Psoas muscle (tissue), 8 donors: ENCODE data around the gene CTNND2. TPM values are rescaled to one million over a fixed set of nuclear protein-coding genes. Genes with fewer than 3 reads are reported as not detected.

Experiments used
- ATAC-seq, 4 donors: fragments of 200-7000 bp; cut with Tn5 transposase; one replicate each; pipeline ENCODE4 v1.9.1; 2020; ENCODE audit warnings: moderate library complexity in 3 of 4, mild to moderate bottlenecking in 2 of 4
- DNase-seq, 2 donors: peaks; one replicate each; pipeline ENCODE4 v3.0.0-alpha.2; 2020
- H3K27ac ChIP-seq: fragments of 200-600 bp; one replicate; pipeline ENCODE4 v1.8.0; 2022
- H3K27me3 ChIP-seq, 3 donors: fragments of 200-600 bp in 1 of 3; one replicate each; pipeline versions ENCODE4 v1.6.1 to v1.8.0; 2013 to 2022; ENCODE audit warnings: low read length in 2 of 3, mild to moderate bottlenecking in 2 of 3, moderate library complexity in 1 of 3; ENCODE audit not compliant: insufficient read depth in 3 of 3
- H3K36me3 ChIP-seq, 2 donors: fragments of 200-600 bp in 1 of 2; one replicate each; pipeline versions ENCODE4 v1.6.1 to v1.8.0; 2013 to 2022; ENCODE audit warnings: low read depth in 1 of 2, mild to moderate bottlenecking in 1 of 2, moderate library complexity in 1 of 2; ENCODE audit not compliant: insufficient read depth in 1 of 2
- H3K4me1 ChIP-seq: fragments of 200-600 bp; one replicate; pipeline ENCODE4 v1.8.0; 2022
- H3K4me3 ChIP-seq: fragments of 200-600 bp; one replicate; pipeline ENCODE4 v1.8.0; 2022; ENCODE audit warnings: mild to moderate bottlenecking
- H3K9me3 ChIP-seq: fragments of 200-600 bp; one replicate; pipeline ENCODE4 v1.8.0; 2022
- CTCF ChIP-seq: fragments of 200-600 bp; IDR thresholded peaks from one replicate; pipeline ENCODE4 v1.8.0; 2022; ENCODE audit warnings: antibody characterized with exemption
- WGBS, 3 donors: extraction: QIAGEN DNeasy Blood & Tissue Kit; methylation state at CpG; one replicate each; pipeline versions ENCODE4 v1.1.6 to v1.1.7; 2013; 5-methylcytosine and 5-hydroxymethylcytosine counted together
- intact Hi-C, 2 donors: fragments of 100-400 bp; cut with DNase I; formaldehyde crosslinking; loops; one replicate each; pipeline versions ENCODE4 v1.11.0 to v1.14.2; 2022
- polyA plus RNA-seq, 3 donors: library from polyadenylated mRNA; stranded (reverse); fragments of 200-250 nt; gene quantifications; one replicate each; pipeline ENCODE4 v1.2.3, GENCODE V29; 2013
- total RNA-seq, 4 donors: library from RNA; stranded (reverse); fragmentation: NEBNext Ultra II Directional in 2 of 4; extraction: Animal tissue kit (Norgen Biotek cat#: 25700) in 2 of 4; gene quantifications; one replicate each; pipeline versions ENCODE4 v1.2.1 to v1.2.4, GENCODE V29; 2021 to 2023
- donor health status: healthy with polysubstance abuse.
- donor health status: DM: no; HTN: no; CAD: no; lungs with moderate emphysema.
- donor health status: Bipolar disorder and iron deficiency.
- donor health status: healthy.
- donor health status: DM: yes; HTN: yes; CAD: no.
- donor health status: DM: no; HTN: no; CAD: no.
- donor health status: DM: no; HTN: no; CAD: no.
- donor health status: DM: yes; HTN: yes; CAD: no.

CTNND2 gene
- total and polyA plus RNA-seq, 7 donors, result 0.09 to 0.14 (median 0.13) TPM; not detected in 4

GRCh38 chr5:11658376-11658775, 245.9 kb downstream of the CTNND2 start:
- Histone ChIP-seq H3K9me3 (no peaks in the 10 kb centered on the region), H3K4me3 (no peak overlapping the region), H3K4me1 (no peaks in the 10 kb centered on the region), H3K27ac (no peak overlapping the region), H3K36me3 (no peaks in the 10 kb centered on the region), H3K27me3 (no peaks in the 10 kb centered on the region)
- DNase-seq (no peak), ATAC-seq (no peak)
- no peak for TF ChIP-seq CTCF
- intact Hi-C loops, result no loop called here
- WGBS, 3 donors, result 39 to 48% (median 46%) methylated on average over 5 of the region's 5 CpGs

GRCh38 chr5:11656916-11657315, 247.3 kb downstream of the CTNND2 start:
- Histone ChIP-seq H3K36me3 (no peaks in the 10 kb centered on the region), H3K4me1 (no peaks in the 10 kb centered on the region), H3K27me3 (no peaks in the 10 kb centered on the region), H3K9me3 (no peaks in the 10 kb centered on the region), H3K4me3 (no peak overlapping the region), H3K27ac (no peak overlapping the region)
- intact Hi-C loops, result no loop called here
- TF ChIP-seq CTCF, result no peak
- no peak for ATAC-seq
- DNase-seq, result no peak
- 74 to 82% (median 81%) methylated on average over 4 of the region's 4 CpGs for WGBS, 3 donors

GRCh38 chr5:11655681-11656080, 248.6 kb downstream of the CTNND2 start:
- TF ChIP-seq CTCF, result no peak
- Histone ChIP-seq H3K9me3 (no peaks in the 10 kb centered on the region), H3K4me1 (no peaks in the 10 kb centered on the region), H3K4me3 (no peak overlapping the region), H3K36me3 (no peaks in the 10 kb centered on the region), H3K27ac (no peak overlapping the region), H3K27me3 (no peaks in the 10 kb centered on the region)
- intact Hi-C loops, result no loop called here
- DNase-seq (no peak), ATAC-seq (no peak)
- WGBS, 3 donors, result 88 to 95% (median 89%) methylated on average over 4 of the region's 4 CpGs

- H3K36me3 ChIP-seq, result no peaks in the 10 kb centered on the region
- H3K27ac ChIP-seq, result no peak overlapping the region
- no peak for ATAC-seq
- H3K4me1 ChIP-seq, result no peaks in the 10 kb centered on the region
- no peak overlapping the region for H3K4me3 ChIP-seq
- H3K27me3 ChIP-seq, result no peaks in the 10 kb centered on the region
- no peak for TF ChIP-seq CTCF
- no peak for DNase-seq
- intact Hi-C loops, result no loop called here
- 56 to 79% (median 72%) methylated on average over 1 of the region's 1 CpG for WGBS, 3 donors
- no peaks in the 10 kb centered on the region for H3K9me3 ChIP-seq
Measured at GRCh38 chr5:11650936-11651335, 253.3 kb downstream of the CTNND2 start.

GRCh38 chr5:11646141-11646540, 258.1 kb downstream of the CTNND2 start:
- ATAC-seq, result no peak
- no peaks in the 10 kb centered on the region for H3K4me1 ChIP-seq
- TF ChIP-seq CTCF, result no peak
- no peak overlapping the region for H3K4me3 ChIP-seq
- H3K9me3 ChIP-seq, result no peaks in the 10 kb centered on the region
- 37 to 51% (median 38%) methylated on average over 3 of the region's 3 CpGs for WGBS, 3 donors
- no peak overlapping the region for H3K27ac ChIP-seq
- no peak for DNase-seq
- intact Hi-C loops, result no loop called here
- no peaks in the 10 kb centered on the region for H3K36me3 ChIP-seq
- no peaks in the 10 kb centered on the region for H3K27me3 ChIP-seq
